A673 (cell line): ENCODE data around the gene SUCLG2.

Source experiments
- EZH2 ChIP-seq: fragments of 200-600 bp; sonication (generic); IDR thresholded peaks from 2 replicates; pipeline ENCODE4 v1.6.1; 2017; ENCODE audit warnings: borderline replicate concordance, low read depth, mild to moderate bottlenecking, mixed read lengths, antibody characterized with exemption, low read length; ENCODE audit not compliant: poor library complexity, severe bottlenecking
- TF ChIP-seq, protein P1 (sequence below): fragments of 300-800, 200-600 bp; sonication (generic); conservative IDR thresholded peaks from 2 replicates; pipeline ENCODE4 v1.5.1; 2017; ENCODE audit warnings: low read depth, mild to moderate bottlenecking, antibody characterized with exemption, low read length, moderate library complexity, mixed read lengths

- TF ChIP-seq, protein P1, sequence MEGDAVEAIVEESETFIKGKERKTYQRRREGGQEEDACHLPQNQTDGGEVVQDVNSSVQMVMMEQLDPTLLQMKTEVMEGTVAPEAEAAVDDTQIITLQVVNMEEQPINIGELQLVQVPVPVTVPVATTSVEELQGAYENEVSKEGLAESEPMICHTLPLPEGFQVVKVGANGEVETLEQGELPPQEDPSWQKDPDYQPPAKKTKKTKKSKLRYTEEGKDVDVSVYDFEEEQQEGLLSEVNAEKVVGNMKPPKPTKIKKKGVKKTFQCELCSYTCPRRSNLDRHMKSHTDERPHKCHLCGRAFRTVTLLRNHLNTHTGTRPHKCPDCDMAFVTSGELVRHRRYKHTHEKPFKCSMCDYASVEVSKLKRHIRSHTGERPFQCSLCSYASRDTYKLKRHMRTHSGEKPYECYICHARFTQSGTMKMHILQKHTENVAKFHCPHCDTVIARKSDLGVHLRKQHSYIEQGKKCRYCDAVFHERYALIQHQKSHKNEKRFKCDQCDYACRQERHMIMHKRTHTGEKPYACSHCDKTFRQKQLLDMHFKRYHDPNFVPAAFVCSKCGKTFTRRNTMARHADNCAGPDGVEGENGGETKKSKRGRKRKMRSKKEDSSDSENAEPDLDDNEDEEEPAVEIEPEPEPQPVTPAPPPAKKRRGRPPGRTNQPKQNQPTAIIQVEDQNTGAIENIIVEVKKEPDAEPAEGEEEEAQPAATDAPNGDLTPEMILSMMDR, result no peak
- no peak for TF ChIP-seq EZH2
Measured at GRCh38 chr3:67692621-67693020, 38.2 kb upstream of the SUCLG2 start.
